ENCODE results near the gene CEP63.
"Not testable (repeated sequence)": the region's sequence is repeated elsewhere in the genome, so short reads cannot be mapped to it uniquely, and the experiment has no call there.

Gene CEP63

DNA sequence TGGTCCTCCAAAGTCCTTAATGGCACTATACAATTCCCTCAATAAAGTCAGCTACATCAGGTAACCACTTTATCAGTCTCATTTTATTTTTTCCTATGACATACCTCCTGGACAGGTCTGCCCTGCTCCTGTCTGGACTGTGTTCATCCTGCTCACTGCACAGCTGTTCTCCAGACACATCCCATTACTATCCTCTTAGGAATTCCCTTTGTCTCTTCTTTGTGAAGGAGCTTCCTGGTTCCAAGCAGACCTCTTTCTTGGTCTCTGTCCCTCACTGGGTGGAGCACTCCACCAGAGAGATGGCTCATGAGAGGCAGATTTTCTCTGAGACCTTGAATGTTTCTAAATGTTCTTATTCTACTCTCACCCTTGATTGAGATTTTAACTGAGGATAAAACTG lies 104.9 kb downstream of the CEP63 start:
- DNase-seq, result no peak

DNA sequence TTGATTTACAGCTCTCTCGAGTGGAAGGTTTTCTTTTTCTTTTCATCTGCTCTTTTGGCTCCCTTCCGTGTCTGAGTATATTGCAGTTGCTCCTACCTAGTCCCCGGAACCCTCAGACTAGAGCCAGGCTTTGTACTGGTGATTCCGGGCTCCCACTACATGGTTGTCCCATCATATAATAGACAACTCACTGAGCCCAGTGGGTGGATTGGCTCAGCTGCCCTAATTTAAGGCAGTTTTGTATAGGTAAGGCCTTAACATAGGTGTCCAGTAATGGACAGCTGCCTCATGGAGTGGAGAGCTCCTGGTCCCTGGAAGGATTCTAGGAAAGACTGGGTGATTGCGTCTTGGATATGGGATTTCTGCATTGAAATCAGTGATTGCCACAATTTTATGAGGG lies 106.9 kb downstream of the CEP63 start:
- DNase-seq, result no peak

DNA sequence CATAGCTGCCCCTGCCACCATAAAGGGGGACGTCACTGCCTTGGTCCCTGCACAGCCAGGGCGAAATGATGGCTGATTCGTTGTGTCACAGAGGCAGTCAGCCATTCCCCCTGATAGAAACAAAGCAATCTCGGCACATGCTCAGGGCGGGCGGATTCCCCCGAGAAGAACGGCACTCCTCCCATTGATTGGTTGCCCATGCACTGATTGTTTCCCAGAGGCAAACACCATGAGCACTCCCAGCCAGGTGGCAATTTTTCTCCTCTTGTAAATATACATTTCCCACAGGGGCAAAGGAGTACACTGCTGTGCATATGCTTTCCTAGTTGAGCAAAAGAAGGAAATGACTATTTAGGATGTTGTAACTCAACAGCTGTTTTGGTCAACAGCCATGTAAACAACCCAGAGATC lies 108.5 kb downstream of the CEP63 start:
- DNase-seq, result no peak

DNA sequence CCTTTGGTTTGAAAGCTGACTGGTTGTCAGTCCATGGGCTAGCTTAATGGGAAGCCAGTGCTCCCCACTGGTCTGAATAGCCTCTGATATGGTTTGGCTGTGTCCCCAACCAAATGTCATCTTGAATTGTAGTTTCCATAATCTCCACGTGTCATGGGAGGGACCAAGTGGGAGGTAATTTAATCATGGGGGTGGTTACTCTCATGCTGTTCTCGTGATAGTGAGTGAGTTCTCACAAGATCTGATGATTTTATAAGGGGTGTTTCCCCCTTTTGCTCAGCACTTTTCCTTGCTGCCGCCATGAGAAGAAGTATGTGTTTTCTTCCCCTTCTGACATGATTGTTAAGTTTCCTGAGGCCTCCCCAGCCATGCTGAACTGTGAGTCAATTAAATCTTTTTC lies 109.1 kb downstream of the CEP63 start:
- not testable (repeated sequence) for DNase-seq

DNA sequence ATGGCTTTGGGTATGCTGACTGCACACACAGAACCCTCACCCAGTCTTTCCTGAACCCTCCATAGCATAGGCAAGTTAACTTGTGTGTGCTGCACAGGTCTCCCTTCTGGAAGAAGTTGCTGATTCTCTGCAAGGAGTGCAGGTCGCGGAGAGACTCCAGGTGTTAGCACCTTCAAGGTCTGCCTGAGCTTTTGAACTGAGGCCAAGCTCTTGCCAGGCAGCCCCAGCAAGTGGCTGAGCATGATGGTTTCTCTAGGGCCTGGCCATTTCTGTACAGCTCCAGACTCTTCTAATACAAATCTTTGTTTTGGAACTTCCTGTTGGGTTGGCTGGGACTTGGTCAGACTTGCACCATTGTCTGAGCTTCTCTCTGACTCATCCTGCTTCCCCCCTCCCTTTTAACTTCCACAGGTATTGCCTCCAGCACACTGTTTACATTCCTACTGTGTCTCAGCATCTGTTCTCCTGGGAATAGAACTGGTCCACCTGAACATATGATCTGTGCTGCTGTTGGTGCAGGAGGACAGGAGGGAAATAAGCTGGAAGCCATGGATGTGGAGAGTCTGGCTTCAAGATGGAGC lies 111.6 kb downstream of the CEP63 start:
- DNase-seq, result peak; percentile 85

DNA sequence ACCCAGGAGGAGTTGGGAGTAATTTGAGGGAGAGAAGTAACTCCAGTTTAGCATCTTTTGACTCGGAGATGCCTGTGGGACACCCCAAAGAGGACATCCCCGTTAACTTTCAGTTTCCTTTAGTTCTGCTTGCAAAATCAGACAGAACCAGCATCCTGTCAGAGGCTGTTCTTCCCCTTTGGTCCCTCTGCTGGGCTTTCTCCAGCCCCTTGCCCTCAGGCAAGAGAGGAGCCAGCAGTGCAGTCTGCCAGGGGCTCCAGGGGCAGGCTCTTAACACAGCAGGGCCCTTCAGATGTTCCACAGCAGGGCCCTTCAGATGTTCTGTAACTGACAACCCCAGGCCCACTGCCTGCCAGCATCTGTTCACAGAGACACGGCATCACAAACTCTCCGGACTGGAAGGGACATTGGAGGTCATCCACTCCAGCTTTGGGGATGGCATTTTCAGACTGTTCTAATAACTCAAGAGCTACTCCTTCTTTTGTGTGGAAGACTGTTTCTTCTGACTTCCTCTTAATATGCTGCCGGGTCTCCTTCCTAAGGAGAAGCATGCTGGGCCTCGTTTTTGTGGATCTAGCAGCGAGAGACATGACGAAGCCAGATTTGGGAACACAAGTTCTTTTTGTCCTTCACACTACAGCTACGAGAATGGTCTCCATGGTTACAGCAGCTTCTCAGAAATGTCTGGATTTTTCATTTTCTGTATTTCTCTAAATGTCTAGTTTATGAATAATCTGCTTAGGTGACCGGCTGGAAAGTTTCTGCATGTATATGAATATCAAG lies 113.1 kb downstream of the CEP63 start:
- no peak for DNase-seq

DNA sequence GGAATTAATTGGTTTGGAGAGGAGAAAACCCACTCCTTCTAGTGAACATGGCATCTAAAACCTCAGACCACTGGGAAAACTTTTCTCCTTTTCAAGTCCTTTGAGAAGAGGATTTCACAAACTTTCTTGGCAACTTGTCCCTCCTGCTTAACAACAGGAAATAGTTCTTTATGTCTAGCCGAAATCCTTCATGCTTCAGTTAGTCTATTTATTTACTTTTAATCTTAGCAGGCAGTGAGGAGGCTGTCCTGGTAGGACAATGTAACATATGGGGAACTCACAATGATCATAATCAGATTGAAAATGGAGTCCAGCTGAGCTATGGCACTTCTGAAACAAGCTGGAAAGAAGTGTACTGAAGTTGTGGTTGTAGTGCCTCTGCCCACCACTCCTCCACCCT lies 114.3 kb downstream of the CEP63 start:
- DNase-seq, result peak; percentile 38

DNA sequence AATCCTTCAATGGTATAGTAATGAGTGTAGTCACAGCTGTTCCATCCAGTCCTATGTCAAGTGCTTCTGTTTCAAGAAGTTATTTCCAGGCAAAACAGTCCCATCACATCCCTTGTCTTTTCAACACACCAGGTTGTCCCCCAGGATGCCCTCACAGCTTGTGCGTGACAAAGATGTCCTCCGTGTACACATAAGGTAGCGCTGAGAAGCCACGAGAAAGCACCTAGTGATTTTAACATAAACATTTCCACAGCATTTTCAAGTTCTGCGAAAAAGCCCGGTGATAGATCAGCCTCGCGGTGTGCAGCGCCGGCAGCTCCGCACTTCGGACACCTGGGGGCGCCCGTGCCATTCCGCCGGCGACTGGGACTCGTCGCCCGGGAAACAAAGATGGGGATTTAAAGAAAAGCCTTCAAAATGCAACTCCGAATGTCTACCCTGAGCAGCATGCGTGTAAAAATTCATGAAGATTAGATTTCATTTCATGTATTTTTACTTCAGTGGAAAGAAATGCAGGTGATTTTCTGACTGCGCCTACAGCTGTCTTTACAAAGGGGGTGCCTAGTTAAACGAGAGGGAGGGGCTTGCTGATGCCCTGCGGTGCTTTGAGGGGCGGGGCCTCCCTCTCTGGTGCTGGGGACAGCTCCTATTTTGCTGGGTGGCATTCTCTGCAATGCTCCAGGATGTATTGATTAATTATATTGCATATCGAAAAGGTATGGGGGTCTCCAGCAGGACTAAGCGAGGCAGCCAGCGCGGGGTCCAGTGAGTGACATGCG lies 115.0 kb downstream of the CEP63 start:
- peak; percentile 78 for DNase-seq

DNA sequence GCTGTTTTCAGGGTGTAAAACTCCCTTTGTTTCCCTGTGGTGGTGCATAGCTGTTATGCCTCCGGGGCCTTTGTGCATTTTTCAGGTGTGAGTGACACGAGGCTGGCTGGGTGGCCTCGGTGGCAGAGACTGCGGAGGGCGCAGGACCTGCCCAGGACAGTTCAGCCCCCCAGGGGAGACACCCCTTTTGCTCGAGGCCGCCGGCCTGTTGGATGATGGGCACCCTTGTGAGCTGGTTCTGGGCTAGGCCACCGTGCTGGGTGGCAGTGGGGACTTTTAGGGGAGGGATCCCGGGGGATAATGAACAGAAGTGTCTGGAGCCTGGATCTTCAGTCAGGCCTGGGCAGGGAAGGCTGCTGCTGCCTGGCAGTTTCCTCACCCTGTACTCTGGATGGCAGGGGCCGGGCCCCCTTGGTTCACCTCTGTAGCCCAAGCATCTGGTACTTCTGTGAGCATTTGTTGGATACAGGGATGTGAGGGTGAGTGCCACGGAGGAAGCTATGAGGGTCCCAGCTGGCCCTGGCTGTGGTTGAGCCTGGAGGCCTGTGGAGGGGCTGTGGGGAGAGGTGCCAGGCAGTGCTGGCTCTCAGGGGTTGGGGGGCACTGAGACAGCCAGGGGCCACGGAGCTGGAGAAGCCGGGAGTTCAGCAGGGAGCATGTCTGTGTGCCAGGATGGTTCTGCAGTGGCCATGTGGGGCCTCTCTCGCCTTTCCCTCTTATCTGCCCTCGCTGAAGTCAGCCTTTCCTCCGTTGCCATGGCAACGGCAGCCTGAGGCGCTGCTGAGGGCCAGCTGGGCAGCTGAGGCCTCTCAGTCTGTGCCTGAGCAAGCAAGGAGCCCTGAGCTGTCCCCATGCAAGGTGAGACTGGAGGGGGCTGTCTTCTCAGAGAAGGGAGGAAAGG lies 115.9 kb downstream of the CEP63 start:
- peak; percentile 85 for DNase-seq

DNA sequence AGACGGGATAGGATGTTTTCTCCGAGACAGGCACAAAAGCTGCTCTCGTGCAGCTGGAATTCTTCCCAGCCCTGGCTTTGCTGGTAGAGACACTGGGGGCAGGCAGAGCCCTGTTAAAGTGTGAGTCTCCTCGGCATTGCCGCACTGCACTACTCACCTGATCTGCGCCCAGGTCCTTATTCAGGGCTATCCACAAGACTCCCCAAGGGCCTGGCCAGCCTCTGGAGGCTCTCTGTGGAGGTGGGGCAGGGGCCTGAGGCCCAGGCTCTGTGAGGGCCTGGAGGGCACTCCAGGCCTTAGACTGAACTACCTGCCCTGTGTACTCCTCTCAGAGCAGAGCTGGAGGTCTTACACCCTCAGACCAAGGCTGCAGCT lies 116.6 kb downstream of the CEP63 start:
- DNase-seq, result no peak

DNA sequence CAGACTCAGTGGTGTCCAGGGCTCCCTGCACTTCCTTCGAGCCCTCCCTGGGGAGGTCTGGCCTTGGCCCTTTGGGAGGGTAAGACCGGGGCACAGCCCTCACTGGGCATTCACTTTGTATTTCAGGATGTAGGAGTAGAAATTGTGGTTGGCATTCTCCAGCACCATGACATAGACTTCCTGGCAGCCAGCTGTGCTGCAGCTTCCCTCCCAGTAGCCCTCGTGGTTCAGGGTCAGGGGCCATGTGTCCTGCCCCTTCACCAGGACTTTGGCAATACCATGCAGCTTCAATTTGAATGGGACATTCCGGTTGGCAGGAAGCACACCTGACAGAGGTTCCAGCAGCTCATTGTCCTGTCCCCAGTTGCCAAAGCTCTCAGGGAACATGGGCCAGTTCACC lies 117.6 kb downstream of the CEP63 start:
- no peak for DNase-seq

DNA sequence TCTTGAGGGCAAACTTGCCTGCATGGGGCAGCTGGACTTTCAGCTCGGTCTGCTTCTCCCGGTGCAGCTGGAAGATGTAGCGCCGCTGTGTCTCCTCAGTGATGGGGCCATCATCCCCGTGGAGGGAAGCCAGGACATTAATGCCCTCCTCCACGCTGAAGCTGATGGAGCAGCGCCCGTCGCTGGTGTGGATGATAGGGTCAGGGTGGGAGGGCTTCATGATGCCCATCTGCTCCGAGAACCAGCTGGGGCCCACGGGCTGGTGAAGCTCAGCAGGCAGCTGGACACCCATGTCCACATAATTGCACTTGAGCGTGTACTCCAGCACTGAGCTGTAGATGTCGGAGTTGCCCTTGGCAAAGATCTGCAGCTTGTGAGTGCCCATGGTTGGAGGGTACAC lies 118.1 kb downstream of the CEP63 start:
- DNase-seq, result no peak

DNA sequence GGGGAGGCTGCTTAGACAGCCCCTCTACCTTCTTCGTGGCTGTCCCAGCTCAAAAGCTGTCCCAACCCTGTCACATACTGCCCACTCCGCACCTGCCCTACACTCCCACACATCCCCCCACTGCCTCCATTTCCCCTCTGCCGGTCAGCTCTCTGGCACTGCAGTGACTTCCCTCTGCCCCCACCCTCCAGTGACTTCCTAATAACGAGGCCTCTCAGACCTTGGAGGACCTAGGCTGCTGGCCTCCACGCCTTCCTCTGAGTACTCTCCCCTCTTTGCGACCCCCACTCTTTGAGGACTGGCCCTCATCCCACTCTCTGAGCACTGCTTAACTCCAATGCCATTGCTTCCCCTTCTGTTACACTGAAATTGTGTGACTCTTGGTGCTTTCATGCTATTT lies 119.7 kb downstream of the CEP63 start:
- DNase-seq, result no peak

DNA sequence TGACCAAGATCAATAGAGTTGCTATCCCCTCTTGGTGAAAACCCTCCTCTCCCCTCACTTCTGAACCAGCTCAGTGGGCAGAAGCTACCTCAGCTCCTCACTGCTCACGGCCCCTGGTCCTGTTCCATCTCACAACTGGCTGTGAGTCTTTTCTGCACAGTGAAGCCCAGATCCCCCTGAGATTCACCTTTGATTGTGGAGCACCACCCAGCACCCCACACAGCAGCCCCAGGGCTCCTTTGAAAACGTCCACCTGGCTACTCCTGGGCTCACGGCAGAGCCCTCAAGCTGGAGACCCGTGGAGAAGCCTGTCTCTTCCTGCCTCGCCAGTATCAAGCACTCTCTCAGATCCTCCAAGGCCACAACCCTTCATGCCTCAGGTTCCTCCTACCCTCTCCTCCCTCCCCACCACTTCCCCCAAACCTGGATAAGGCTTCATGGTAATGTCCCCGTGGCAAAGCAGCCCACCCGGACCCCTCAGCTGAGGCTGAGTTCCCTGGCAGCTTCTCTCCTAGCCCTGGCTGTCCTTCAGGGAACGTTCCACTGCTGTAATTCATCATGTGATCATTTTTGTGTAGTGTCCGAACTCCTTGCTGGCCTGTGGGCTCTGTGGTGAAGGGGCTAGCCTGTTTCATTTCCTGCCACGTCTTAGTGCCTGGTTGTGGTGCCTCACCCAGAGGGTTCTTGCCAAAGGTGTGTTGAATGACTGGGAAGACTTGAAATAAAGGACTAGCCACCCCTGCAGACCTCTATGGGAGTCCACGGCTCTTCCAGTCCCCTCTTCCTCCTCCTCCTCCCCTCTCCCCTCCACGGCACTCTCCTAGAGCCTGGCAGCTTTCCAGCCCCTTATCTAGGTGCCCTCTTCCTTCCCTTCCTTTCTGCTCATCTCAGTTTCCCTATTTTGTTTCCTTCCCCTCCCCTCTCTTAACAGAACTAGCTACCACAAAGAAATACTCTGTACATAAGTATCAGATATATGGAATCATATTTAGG lies 120.5 kb downstream of the CEP63 start:
- no peak for DNase-seq

DNA sequence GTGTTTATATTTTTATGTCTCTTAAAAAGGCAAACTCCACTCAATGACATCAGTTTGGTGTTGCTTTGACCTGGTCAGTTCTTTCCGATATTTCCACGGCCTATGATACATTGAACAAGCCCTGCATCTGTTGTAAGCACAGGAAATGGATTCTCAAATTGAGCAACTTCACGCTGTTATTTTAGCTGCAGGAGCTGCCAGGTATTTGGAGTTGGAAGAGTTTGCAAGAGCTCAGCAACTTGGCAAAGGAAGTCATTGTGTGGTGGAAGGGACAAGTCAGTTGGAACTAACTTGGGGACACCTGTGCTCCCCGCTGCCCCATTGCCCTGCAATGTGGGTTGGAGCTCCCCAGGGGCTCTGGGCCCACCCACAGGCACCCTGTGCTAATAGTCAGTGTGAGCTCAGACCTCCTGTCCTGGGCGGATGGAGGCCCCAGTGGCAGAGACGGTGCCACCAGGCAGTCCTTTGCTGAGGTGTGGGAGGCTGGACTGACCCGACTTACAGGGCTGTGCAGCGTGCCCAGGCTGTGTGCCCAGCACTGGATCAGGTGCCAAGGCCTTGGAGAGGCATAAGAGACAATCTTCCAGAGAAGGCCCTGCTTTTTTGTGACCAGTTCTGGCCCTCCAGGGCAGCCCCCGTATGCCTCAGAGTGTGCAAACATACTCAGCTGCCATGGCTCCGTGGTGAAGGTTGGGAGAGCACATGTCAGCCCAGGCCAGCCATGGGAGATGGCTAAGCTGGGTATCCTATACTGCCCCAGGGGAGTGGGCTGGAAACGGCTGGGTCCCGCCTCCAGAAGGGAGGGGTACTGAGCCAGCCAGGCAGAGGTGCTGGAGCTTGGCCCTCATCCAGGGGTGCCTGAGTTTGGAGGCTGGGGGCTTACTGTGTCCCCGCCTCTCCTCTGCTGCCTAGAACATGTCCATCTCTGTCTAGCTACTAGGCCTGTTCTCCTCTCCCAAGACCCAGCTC lies 121.5 kb downstream of the CEP63 start:
- no peak for DNase-seq

DNA sequence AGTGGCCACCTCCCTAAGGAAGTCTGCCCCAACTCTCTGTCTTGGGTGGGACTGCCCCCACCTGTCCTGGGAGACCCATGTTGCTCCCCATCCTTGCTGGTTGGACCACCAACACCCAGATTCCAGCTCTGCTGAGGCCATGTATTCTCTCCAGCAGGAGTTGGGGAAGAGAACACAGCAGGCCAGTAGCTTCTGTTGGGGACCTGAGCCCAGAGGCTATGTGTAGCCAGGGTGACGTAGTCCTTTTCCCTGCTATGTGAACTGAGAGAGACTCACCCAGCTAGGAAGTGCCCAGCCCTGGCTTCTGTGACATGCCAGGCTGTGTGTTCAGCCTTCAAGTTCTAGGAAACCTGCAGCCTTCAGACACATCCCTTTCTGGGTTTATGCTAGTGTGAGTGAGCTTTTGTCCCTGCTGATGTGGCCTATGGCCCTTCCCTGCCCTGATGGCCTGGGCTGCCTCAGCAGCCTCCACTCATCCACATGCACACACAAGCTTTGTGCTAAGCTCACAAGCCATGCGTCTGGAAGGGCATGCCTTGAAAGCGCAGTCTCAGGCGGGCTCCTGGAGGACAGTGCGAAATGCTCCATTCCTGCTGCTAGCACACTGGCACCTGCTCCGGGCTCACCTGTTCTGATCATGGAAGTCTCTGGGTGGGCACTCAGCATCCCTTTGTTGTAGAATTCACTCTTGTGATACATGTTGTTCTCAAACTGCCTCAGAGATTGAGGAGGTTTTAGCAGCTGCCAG lies 122.3 kb downstream of the CEP63 start:
- DNase-seq, result no peak

DNA sequence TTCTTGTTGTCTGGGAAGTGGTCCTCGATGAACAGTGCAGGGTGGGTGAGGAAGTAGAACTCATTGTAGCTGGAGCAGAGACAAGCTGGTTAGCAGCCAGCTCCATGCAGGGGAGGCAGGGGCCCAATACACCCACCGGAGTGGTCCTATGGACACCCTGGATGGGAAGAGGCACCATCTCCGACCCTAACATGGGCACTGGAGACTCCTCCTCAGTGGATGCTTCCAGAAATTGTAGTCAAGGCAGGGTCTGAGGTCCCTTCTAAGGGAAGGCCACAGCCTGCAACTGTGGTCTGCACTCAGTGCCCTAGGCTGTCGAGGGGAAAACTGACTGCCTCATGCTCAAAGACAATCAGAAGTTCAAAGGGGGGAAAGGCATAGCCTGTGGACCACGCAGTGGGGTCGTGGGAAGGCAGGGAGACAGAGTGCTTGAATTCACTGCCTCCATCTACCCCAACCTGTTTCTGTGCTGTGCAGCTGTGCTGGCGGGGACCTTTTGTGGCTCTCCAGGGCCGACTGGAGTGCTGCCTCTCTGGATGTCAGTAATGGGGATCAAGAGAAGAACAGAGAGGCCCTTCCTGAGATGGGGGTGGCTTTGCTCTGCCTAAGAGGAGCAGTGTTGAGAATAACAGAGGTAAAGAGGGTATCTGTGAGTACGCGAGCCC lies 123.0 kb downstream of the CEP63 start:
- DNase-seq, result no peak

DNA sequence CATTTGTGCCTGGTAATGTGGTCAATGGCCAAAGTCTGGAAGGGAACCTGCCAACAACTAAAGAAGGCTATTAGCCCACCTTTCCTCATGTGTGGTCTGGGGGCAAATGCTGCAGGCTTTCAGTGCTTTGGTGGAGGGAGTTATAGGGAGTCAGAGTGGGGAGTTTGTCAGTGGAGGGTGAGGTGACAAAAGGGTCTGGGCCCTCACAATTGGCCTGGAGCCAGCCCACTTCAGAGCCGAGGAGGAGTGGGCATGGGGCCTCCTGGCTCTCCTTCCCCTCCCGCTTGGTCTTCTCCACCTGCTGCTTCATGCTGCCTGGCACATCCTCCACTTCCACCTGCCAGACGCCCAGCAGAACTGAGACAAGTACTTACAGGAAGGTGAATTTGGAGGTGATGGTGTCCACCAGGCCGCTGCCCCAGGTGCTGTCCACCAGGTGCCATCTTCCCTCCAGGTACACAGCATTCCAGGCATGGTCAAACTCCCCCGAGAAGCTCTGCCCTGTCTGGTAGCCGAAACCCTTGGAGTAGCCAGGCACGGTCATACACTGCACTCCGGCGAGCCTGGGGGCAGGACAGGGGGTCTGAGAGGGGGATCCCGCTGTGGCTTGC lies 124.1 kb downstream of the CEP63 start:
- peak; percentile 32 for DNase-seq
